Measurements from ENCODE around the gene SYTL5. TPM values are rescaled to one million over a fixed set of nuclear protein-coding genes. Genes with fewer than 3 reads are reported as not detected.

Gene SYTL5
- total and polyA plus RNA-seq, 12 donors = 1.8 to 38.1 (median 11.8) TPM

DNA sequence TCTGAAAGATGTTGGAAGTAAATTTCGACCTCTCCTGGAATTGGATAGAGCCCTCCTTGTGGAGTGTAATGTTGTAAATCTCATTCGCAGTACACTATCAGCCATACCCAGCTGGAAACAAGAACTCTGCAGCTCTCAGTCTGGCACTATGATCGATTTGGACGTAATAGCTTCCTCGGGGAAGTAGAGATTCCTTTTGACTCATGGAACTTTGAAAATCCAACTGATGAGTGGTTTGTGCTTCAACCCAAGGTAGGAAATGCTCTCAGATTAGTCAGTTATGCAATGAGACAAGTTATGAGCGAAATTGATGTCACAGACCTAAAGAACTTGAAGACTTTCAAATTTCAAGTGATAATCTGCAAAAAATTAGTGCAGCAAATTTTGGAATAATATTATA lies 103.9 kb downstream of the SYTL5 start:
- TF ChIP-seq, protein P1, sequence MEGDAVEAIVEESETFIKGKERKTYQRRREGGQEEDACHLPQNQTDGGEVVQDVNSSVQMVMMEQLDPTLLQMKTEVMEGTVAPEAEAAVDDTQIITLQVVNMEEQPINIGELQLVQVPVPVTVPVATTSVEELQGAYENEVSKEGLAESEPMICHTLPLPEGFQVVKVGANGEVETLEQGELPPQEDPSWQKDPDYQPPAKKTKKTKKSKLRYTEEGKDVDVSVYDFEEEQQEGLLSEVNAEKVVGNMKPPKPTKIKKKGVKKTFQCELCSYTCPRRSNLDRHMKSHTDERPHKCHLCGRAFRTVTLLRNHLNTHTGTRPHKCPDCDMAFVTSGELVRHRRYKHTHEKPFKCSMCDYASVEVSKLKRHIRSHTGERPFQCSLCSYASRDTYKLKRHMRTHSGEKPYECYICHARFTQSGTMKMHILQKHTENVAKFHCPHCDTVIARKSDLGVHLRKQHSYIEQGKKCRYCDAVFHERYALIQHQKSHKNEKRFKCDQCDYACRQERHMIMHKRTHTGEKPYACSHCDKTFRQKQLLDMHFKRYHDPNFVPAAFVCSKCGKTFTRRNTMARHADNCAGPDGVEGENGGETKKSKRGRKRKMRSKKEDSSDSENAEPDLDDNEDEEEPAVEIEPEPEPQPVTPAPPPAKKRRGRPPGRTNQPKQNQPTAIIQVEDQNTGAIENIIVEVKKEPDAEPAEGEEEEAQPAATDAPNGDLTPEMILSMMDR (IDR thresholded peaks at IDR 0.05) = no peak
- no peak for TF ChIP-seq POLR2A (IDR thresholded peaks at IDR 0.05)
- DNase-seq = no peak
- H3K4me1 ChIP-seq (replicated peaks in 1 of 2) = peaks cover 0 to 4% of the 10 kb centered on the region in 2 donors

DNA sequence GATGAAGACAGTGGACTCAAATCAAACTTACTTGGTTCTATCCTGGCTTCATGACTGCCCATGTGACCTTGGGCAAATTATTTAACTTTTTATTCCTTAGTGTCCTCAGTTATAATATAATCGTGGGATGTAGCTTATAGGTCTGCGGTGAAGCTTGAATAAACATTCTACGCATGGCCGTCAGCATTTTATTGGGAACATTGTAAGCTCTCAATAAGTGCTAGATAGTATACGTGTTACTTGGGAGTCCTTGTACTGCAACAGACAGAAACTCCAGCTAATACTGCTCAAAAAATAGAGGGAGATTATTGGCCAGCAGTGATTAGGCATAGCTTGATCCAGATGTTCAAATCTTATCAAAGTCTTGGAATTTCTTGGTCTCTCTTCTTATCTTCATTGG lies 104.8 kb downstream of the SYTL5 start:
- no peak for DNase-seq
- H3K27ac ChIP-seq = no peak overlapping the region
- no peak for TF ChIP-seq POLR2A (IDR thresholded peaks at IDR 0.05)
- TF ChIP-seq, protein P1 (IDR thresholded peaks at IDR 0.05) = no peak

More for the DNA sequence above, 103.9 kb downstream of the SYTL5 start:
- Histone ChIP-seq H3K36me3 (replicated peaks in 1 of 2) (no peaks in the 10 kb centered on the region), H3K27me3 (peaks cover 9% of the 10 kb centered on the region), H3K9me3 (replicated peaks in 1 of 3) (no peaks in the 10 kb centered on the region), H3K27ac (no peak overlapping the region), H3K4me3 (no peak overlapping the region)
- intact Hi-C loops (cut with DNase I) = no loop called here
- WGBS, 4 donors = 58 to 86% (median 68%) methylated on average over 6 of the region's 6 CpGs

GRCh38 chrX:38112566-38112965 lies 106.2 kb downstream of the SYTL5 start:
- DNase-seq = no peak
- TF ChIP-seq POLR2A (IDR thresholded peaks at IDR 0.05) = no peak
- no peak overlapping the region for H3K27ac ChIP-seq
- H3K27me3 ChIP-seq = peaks cover 9% of the 10 kb centered on the region
- no peak overlapping the region for H3K4me3 ChIP-seq
- intact Hi-C loops (cut with DNase I) = no loop called here
- no peaks in the 10 kb centered on the region for H3K36me3 ChIP-seq (replicated peaks in 1 of 2)
- no peaks in the 10 kb centered on the region for H3K9me3 ChIP-seq (replicated peaks in 1 of 3)
- 63 to 87% (median 73%) methylated on average over 4 of the region's 4 CpGs for WGBS, 4 donors
- peaks cover 0 to 4% of the 10 kb centered on the region in 2 donors for H3K4me1 ChIP-seq (replicated peaks in 1 of 2)

More for the DNA sequence above, 104.8 kb downstream of the SYTL5 start:
- Histone ChIP-seq H3K4me3 (no peak overlapping the region), H3K36me3 (replicated peaks in 1 of 2) (no peaks in the 10 kb centered on the region), H3K4me1 (replicated peaks in 1 of 2) (peaks cover 0 to 4% of the 10 kb centered on the region in 2 donors), H3K27me3 (peaks cover 9% of the 10 kb centered on the region), H3K9me3 (replicated peaks in 1 of 3) (no peaks in the 10 kb centered on the region)
- WGBS, 4 donors = 83 to 98% (median 92%) methylated on average over 5 of the region's 5 CpGs
- intact Hi-C loops (cut with DNase I) = no loop called here

- Histone ChIP-seq H3K4me1 (replicated peaks in 1 of 2) (no peaks in the 10 kb centered on the region), H3K9me3 (replicated peaks in 1 of 3) (no peaks in the 10 kb centered on the region), H3K27me3 (peaks cover 13% of the 10 kb centered on the region), H3K4me3 (no peak overlapping the region), H3K27ac (no peak overlapping the region), H3K36me3 (replicated peaks in 1 of 2) (no peaks in the 10 kb centered on the region)
- intact Hi-C loops (cut with DNase I) = no loop called here
- TF ChIP-seq, protein P1 (IDR thresholded peaks at IDR 0.05) = no peak
- TF ChIP-seq POLR2A (IDR thresholded peaks at IDR 0.05) = no peak
- no peak for DNase-seq
- 55 to 100% (median 75%) methylated on average over 1 of the region's 1 CpG for WGBS, 4 donors
Observed at GRCh38 chrX:38116706-38117105, 110.4 kb downstream of the SYTL5 start.

- intact Hi-C loops (cut with DNase I) = no loop called here
- Histone ChIP-seq H3K27ac (no peak overlapping the region), H3K27me3 (peaks cover 12% of the 10 kb centered on the region), H3K4me1 (replicated peaks in 1 of 2) (no peaks in the 10 kb centered on the region), H3K9me3 (replicated peaks in 1 of 3) (no peaks in the 10 kb centered on the region), H3K4me3 (no peak overlapping the region), H3K36me3 (replicated peaks in 1 of 2) (no peaks in the 10 kb centered on the region)
- DNase-seq = no peak
- WGBS, 4 donors = 72 to 93% (median 86%) methylated on average over 6 to 7 of the region's 7 CpGs
- TF ChIP-seq, protein P1 (IDR thresholded peaks at IDR 0.05) = no peak
- no peak for TF ChIP-seq POLR2A (IDR thresholded peaks at IDR 0.05)
Observed at GRCh38 chrX:38117485-38117884, 111.1 kb downstream of the SYTL5 start.

Data from adrenal gland (tissue), 12 donors.